Mononuclear cell (primary cell): ENCODE measurements around the gene C1GALT1. TPM values are rescaled to one million over a fixed set of nuclear protein-coding genes. Genes with fewer than 3 reads are reported as not detected.
"Not testable (repeated sequence)": the region's sequence is repeated elsewhere in the genome, so short reads cannot be mapped to it uniquely, and the experiment has no call there.

ENCODE experiments used
- H3K27me3 ChIP-seq: 2 replicates; pipeline ENCODE4 v1.6.0; 2011; ENCODE audit warnings: low read length, control low read depth; ENCODE audit not compliant: insufficient read depth
- H3K4me1 ChIP-seq: 2 replicates; pipeline ENCODE4 v1.5.1; 2011; ENCODE audit warnings: mild to moderate bottlenecking, low read length, control low read depth; ENCODE audit not compliant: insufficient read depth
- H3K4me3 ChIP-seq: 2 replicates; pipeline ENCODE4 v1.5.1; 2011; ENCODE audit warnings: mild to moderate bottlenecking, low read length, moderate library complexity
- H3K9me3 ChIP-seq: 2 replicates; pipeline ENCODE4 v1.5.1; 2011; ENCODE audit warnings: low read depth, mild to moderate bottlenecking, control low read depth, low read length
- total RNA-seq: library from RNA; depleted of rRNA; stranded (reverse); fragments of >200 nt; gene quantifications from one replicate; pipeline ENCODE4 v1.2.3, GENCODE V29; 2012

C1GALT1 gene
- total RNA-seq, 1 donor, result 81.2 TPM

- Histone ChIP-seq H3K4me3 (peak overlapping the region; percentile 53), H3K4me1 (peaks cover 39% of the 10 kb centered on the region)
These were observed 707 bp upstream of the C1GALT1 start for GRCh38 chr7:7181519-7182155.

GRCh38 chr7:7183061-7183837 is 905 bp downstream of the C1GALT1 start:
- Histone ChIP-seq H3K27me3 (no peaks in the 10 kb centered on the region), H3K4me3 (peak overlapping the region; percentile 84), H3K4me1 (peaks cover 46% of the 10 kb centered on the region), H3K9me3 (no peaks in the 10 kb centered on the region)

More at GRCh38 chr7:7181519-7182155, 707 bp upstream of the C1GALT1 start:
- H3K27me3 ChIP-seq, result no peaks in the 10 kb centered on the region
- H3K9me3 ChIP-seq, result no peaks in the 10 kb centered on the region

- H3K9me3 ChIP-seq, result no peaks in the 10 kb centered on the region
- no peaks in the 10 kb centered on the region for H3K27me3 ChIP-seq
- H3K4me3 ChIP-seq, result peak overlapping the region; percentile 84
- H3K4me1 ChIP-seq, result peaks cover 46% of the 10 kb centered on the region
These were observed 1.6 kb downstream of the C1GALT1 start for GRCh38 chr7:7183838-7184463.

GRCh38 chr7:7185371-7185989 is 3.1 kb downstream of the C1GALT1 start:
- H3K4me1 ChIP-seq, result peaks cover 49% of the 10 kb centered on the region
- H3K9me3 ChIP-seq, result no peaks in the 10 kb centered on the region
- H3K27me3 ChIP-seq, result no peaks in the 10 kb centered on the region
- H3K4me3 ChIP-seq, result no peak overlapping the region

DNA sequence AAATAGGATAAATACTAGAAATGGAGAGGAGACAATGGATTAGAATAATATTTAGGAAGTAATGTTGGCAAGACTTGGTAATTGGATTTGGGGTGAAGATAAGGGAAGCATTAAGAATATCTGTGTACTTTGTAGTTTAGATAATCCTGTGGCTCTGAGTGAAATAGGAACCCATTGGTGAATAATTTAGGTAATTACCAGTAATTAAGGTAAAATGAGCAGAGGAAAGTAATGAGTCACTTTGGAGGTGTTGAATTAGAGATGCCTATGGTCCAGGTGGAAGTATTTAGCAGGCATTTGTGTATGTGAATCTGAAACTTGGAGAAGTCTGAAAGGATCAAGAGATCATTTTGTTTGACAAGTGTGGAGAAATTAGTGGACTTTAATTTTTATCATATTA is 5.7 kb downstream of the C1GALT1 start:
- Histone ChIP-seq H3K4me3 (no peak overlapping the region), H3K9me3 (no peaks in the 10 kb centered on the region), H3K4me1 (peaks cover 37% of the 10 kb centered on the region), H3K27me3 (no peaks in the 10 kb centered on the region)

DNA sequence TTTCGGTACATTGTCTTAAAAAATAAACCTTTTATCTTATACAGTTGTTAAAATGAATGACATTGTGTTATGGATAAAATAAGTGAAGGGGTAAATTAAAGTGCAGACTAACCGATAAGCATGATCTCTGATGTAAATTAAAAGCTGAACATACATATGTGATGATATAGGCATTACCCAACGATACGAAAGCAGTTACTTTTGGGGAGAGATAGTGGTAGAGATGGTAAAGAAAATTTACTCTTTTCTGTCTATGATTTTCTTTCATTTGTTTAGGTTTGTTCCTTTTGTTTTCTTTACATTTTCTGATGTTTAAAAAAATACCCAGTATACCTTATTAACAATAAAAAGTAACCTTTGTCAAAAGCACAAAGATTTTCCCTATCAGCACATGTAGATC is 6.4 kb downstream of the C1GALT1 start:
- Histone ChIP-seq H3K27me3 (no peaks in the 10 kb centered on the region), H3K4me3 (no peak overlapping the region), H3K9me3 (no peaks in the 10 kb centered on the region), H3K4me1 (peaks cover 36% of the 10 kb centered on the region)

- Histone ChIP-seq H3K4me3 (no peak overlapping the region), H3K9me3 (no peaks in the 10 kb centered on the region), H3K4me1 (peaks cover 40% of the 10 kb centered on the region), H3K27me3 (no peaks in the 10 kb centered on the region)
These were observed 7.8 kb downstream of the C1GALT1 start for GRCh38 chr7:7190142-7190541.

- H3K4me1 ChIP-seq, result peaks cover 32% of the 10 kb centered on the region
- no peaks in the 10 kb centered on the region for H3K9me3 ChIP-seq
- no peak overlapping the region for H3K4me3 ChIP-seq
- no peaks in the 10 kb centered on the region for H3K27me3 ChIP-seq
These were observed 8.8 kb downstream of the C1GALT1 start for GRCh38 chr7:7191137-7191536.

GRCh38 chr7:7192798-7193788 is 10.7 kb downstream of the C1GALT1 start:
- not testable (repeated sequence) for H3K9me3 ChIP-seq, H3K4me3 ChIP-seq, H3K27me3 ChIP-seq
- peaks cover 15% of the 10 kb centered on the region for H3K4me1 ChIP-seq

- peaks cover 22% of the 10 kb centered on the region for H3K4me1 ChIP-seq
- H3K4me3 ChIP-seq, H3K9me3 ChIP-seq, H3K27me3 ChIP-seq: not testable (repeated sequence)
These were observed 17.2 kb downstream of the C1GALT1 start for GRCh38 chr7:7199592-7199991.

DNA sequence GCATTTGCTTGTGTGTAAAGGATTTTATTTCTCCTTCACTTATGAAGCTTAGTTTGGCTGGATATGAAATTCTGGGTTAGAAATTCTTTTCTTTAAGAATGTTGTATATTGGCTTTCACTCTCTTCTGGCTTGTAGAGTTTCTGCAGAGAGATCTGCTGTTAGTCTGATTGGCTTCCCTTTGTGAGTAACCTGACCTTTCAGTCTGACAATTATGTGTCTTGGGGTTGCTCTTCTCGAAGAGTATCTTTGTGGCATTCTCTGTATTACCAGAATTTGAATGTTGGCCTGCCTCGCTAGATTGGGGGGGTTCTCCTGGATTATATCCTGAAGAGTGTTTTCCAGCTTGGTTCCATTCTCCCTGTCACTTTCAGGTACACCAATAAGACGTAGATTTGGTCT is 17.9 kb downstream of the C1GALT1 start:
- H3K27me3 ChIP-seq, H3K4me3 ChIP-seq, H3K9me3 ChIP-seq: not testable (repeated sequence)
- H3K4me1 ChIP-seq, result peaks cover 20% of the 10 kb centered on the region

DNA sequence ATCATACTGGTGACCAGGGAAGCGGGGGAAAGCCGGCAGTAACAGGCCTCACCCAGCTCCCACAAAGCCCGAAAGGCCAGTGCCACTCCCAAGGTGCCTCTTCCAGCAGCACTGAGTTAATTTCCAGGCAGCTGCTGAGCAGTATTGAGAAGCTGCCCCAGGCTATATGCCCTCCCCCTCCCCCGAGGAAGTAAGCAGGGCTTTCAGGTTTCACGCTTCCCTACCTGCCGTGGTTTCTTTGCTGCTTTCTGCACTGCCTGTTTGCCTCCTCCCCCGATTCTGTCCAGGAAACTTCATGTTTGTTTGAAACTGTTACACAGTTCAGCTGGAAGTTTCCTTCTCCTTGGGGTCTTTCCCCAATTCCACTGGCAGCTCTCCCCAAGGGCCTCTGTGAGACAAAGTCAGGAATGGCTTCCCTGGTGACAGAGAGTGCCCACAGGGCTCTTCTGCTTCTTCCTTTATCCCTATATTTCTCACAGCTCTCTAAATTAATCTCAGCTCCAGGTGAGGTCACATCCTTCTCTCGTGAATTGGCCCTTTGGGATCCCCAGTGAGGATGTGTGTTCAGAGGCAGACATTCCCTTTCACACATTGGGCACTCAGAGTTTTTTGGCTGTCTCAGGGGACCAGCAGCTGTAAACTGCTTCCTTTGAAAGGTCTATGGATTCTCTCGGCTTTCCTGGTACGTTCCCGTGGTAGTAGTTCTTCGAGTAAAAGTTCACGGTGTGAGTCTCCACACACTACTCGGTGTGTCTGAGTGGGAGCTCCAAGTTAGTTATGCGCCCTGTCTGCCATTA is 19.4 kb downstream of the C1GALT1 start:
- Histone ChIP-seq H3K4me1 (peaks cover 20% of the 10 kb centered on the region), H3K4me3 (no peak overlapping the region), H3K27me3 (no peaks in the 10 kb centered on the region), H3K9me3 (no peaks in the 10 kb centered on the region)

GRCh38 chr7:7202375-7202720 is 20.0 kb downstream of the C1GALT1 start:
- H3K27me3 ChIP-seq, result no peaks in the 10 kb centered on the region
- no peaks in the 10 kb centered on the region for H3K9me3 ChIP-seq
- peaks cover 20% of the 10 kb centered on the region for H3K4me1 ChIP-seq
- H3K4me3 ChIP-seq, result no peak overlapping the region
